K562 (cell line): ENCODE measurements around the gene PDHX. TPM values are rescaled to one million over a fixed set of nuclear protein-coding genes. Genes with fewer than 3 reads are reported as not detected.

Source experiments
- ATAC-seq: fragments of 200-7000 bp; cut with Tn5 transposase; 3 replicates; pipeline ENCODE4 v1.9.1; 2020; ENCODE audit warnings: moderate library complexity
- BruUV-seq: library from RNA; stranded (reverse); fragments of 400-500 nt; replicated peaks from 2 replicates; lab custom pipeline; 2021; lab: Mats Ljungman, UMichigan
- CTCF ChIA-PET: fragments of 300-600 bp; formaldehyde crosslinking; extraction: SDS; loops from one replicate; lab custom pipeline; 2021; ENCODE audit warnings: low intra/inter-chr PET ratio; lab: Yijun Ruan, JAX
- POLR2A ChIA-PET: fragments of 300-600, 350-650 bp; sonication (Branson Sonifier 250); formaldehyde crosslinking; extraction: SDS; loops from one replicate; lab custom pipeline; 2021; ENCODE audit warnings: antibody characterized with exemption, inconsistent platforms; lab: Yijun Ruan, JAX
- DNase-seq, 4 experiments: peaks; one replicate each; pipeline versions ENCODE4 v3.0.0 to v3.0.0-alpha.2; 2011 to 2018; ENCODE audit warnings: low spot score in 3 of 4, mixed read lengths in 3 of 4; ENCODE audit errors: extremely low read depth in 1 of 4
- FAIRE-seq: peaks from 2 replicates; lab custom pipeline; 2011; peaks lifted over from hg19 to GRCh38; lab: Jason Lieb, UNC
- H2AFZ ChIP-seq: 2 replicates; pipeline ENCODE4 v1.6.0; 2011; ENCODE audit warnings: low read depth, low read length, control low read depth, inconsistent platforms
- H3K27ac ChIP-seq: fragments of 200-600 bp; 3 replicates; pipeline ENCODE4 v1.8.0; 2011; ENCODE audit warnings: low read depth, mild to moderate bottlenecking, control low read depth, inconsistent platforms, low read length, moderate library complexity, mixed read lengths; ENCODE audit errors: extremely low read depth
- H3K27me3 ChIP-seq, 2 experiments: fragments of 300-600 bp in 1 of 2; 2 replicates in 1 of 2; 3 replicates in 1 of 2; pipeline versions ENCODE4 v1.6.0 to v1.8.0; 2011; ENCODE audit warnings: inconsistent platforms in 2 of 2, low read length in 2 of 2, mild to moderate bottlenecking in 1 of 2, mixed read lengths in 1 of 2, moderate library complexity in 1 of 2; ENCODE audit not compliant: control insufficient read depth in 2 of 2, insufficient read depth in 2 of 2
- H3K36me3 ChIP-seq: fragments of 300-600 bp; 3 replicates; pipeline ENCODE4 v1.8.0; 2011; ENCODE audit warnings: mild to moderate bottlenecking, low read length, inconsistent platforms; ENCODE audit not compliant: control insufficient read depth, insufficient read depth
- H3K4me1 ChIP-seq, 2 experiments: fragments of 200-600 bp in 1 of 2; replicated peaks in 1 of 2; 2 replicates in 1 of 2; 3 replicates in 1 of 2; pipeline versions ENCODE4 v1.5.1 to v1.8.0; 2011; ENCODE audit warnings: inconsistent platforms in 2 of 2, low read length in 2 of 2, mild to moderate bottlenecking in 1 of 2, mixed read lengths in 1 of 2, moderate library complexity in 1 of 2; ENCODE audit not compliant: control insufficient read depth in 2 of 2, insufficient read depth in 2 of 2
- H3K4me2 ChIP-seq: 2 replicates; pipeline ENCODE4 v1.6.1; 2011; ENCODE audit warnings: low read length, control low read depth, inconsistent platforms, mixed read lengths; ENCODE audit not compliant: insufficient read depth
- H3K4me3 ChIP-seq: fragments of 200-600 bp; sonication (generic), shearing (Covaris generic); 2 replicates; pipeline ENCODE4 v1.5.1; 2016; ENCODE audit warnings: control low read depth, inconsistent platforms
- H3K79me2 ChIP-seq: fragments of 200-600 bp; 3 replicates; pipeline ENCODE4 v1.8.0; 2011; ENCODE audit warnings: low read length, inconsistent platforms; ENCODE audit not compliant: control insufficient read depth, insufficient read depth
- H3K9ac ChIP-seq, 2 experiments: 2 replicates each; pipeline versions ENCODE4 v1.6.0 to v1.6.1; 2011; ENCODE audit warnings: low read depth in 2 of 2, low read length in 2 of 2, control low read depth in 1 of 2, inconsistent platforms in 1 of 2, mild to moderate bottlenecking in 1 of 2, mixed read lengths in 1 of 2; ENCODE audit not compliant: insufficient read depth in 1 of 2
- H3K9me1 ChIP-seq: one replicate; pipeline ENCODE4 v1.6.0; 2011; ENCODE audit warnings: inconsistent platforms, mild to moderate bottlenecking, low read length, moderate library complexity; ENCODE audit not compliant: control insufficient read depth, insufficient read depth
- H3K9me3 ChIP-seq: replicated peaks from 2 replicates; pipeline ENCODE4 v1.5.1; 2011; ENCODE audit warnings: low read depth, low read length, inconsistent platforms; ENCODE audit not compliant: control insufficient read depth, insufficient read depth
- H4K20me1 ChIP-seq: replicated peaks from 2 replicates; pipeline ENCODE4 v1.6.1; 2011; ENCODE audit warnings: low read length, inconsistent platforms, mixed read lengths; ENCODE audit not compliant: control insufficient read depth, insufficient read depth
- HNRNPK ChIP-seq: fragments of 200-400 bp; formaldehyde crosslinking; IDR thresholded peaks from one replicate; pipeline ENCODE4 v1.6.1; 2018; ENCODE audit warnings: mild to moderate bottlenecking, low read depth, low read length; ENCODE audit not compliant: poor library complexity, severe bottlenecking
- NR2C1 ChIP-seq, 2 experiments: fragments of 450-650 bp; IDR thresholded peaks; 2 replicates each; pipeline ENCODE4 v1.6.1; 2017; ENCODE audit warnings: mild to moderate bottlenecking in 2 of 2, antibody characterized with exemption in 1 of 2, inconsistent platforms in 1 of 2, missing compliant biosample characterization in 1 of 2, missing genetic modification characterization in 1 of 2
- RUNX1 ChIP-seq: sonication (generic); IDR thresholded peaks from 2 replicates; pipeline ENCODE4 v1.6.1; 2016; ENCODE audit warnings: antibody characterized with exemption, low read depth
- ZNF644 ChIP-seq: fragments of 200-800 bp; sonication (Bioruptor generic); IDR thresholded peaks from 2 replicates; pipeline ENCODE4 v1.6.1; 2016; ENCODE audit warnings: low read depth, missing genetic modification characterization, missing compliant biosample characterization
- WGBS: fragments of 100-300 bp; shearing (Covaris generic); methylation state at CpG from one replicate; pipeline ENCODE4 v1.1.6; 2016; ENCODE audit warnings: low coverage, mixed read lengths; ENCODE audit not compliant: insufficient coverage; ENCODE audit errors: missing lambda C conversion rate; 5-methylcytosine and 5-hydroxymethylcytosine counted together
- in situ Hi-C: fragments of 300-500 bp; cut with MboI; formaldehyde crosslinking; loops from 4 replicates; pipeline ENCODE4 v1.15.0; 2018; ENCODE audit warnings: inconsistent platforms, mixed read lengths
- intact Hi-C: fragments of 100-400 bp; cut with micrococcal nuclease; formaldehyde crosslinking; loops from 2 replicates; pipeline ENCODE4 v1.14.2; 2022
- polyA plus RNA-seq, 8 experiments: library from polyadenylated mRNA; depleted of rRNA in 4 of 8; stranded (reverse) in 5 of 8; unstranded in 3 of 8; fragments of >200 nt; fragmentation: Nextera tagmentation in 2 of 8; fragmentation: Illumina TruSeq in 1 of 8; extraction: Ambion mirVana in 2 of 8; extraction: Trizol in 1 of 8; gene quantifications; 2 replicates each; pipeline versions ENCODE4 v1.2.1 to v1.2.3, GENCODE V29; 2011 to 2014; ENCODE audit warnings: inconsistent platforms in 1 of 8, missing spikeins in 1 of 8
- total RNA-seq, 7 experiments: library from RNA; depleted of rRNA in 6 of 7; stranded (reverse); fragments of >200 nt in 6 of 7; fragmentation: Illumina TruSeq in 2 of 7; extraction: Trizol in 2 of 7; gene quantifications; 2 replicates each; pipeline versions ENCODE4 v1.2.1 to v1.2.3, GENCODE V29; 2011 to 2021; ENCODE audit warnings: low replicate concordance in 1 of 7
- TF ChIP-seq, protein P1 (sequence below): fragments of 200-600 bp; sonication (generic); IDR thresholded peaks from one replicate; pipeline ENCODE4 v1.6.1; 2012; ENCODE audit warnings: mild to moderate bottlenecking, low read depth, low read length, inconsistent platforms
- TF ChIP-seq, protein P2 (sequence below): fragments of 250-450 bp; sonication (Bioruptor Pico); IDR thresholded peaks from 2 replicates; pipeline ENCODE4 v1.5.0; 2021; ENCODE audit warnings: mild to moderate bottlenecking, moderate library complexity

PDHX gene
- total and polyA plus RNA-seq, 9 of the 15 experiments (the other 6 are each of a cell fraction or from before 2014, with no cell fraction given), result 20.8 to 43.5 (median 31.2) TPM

DNA sequence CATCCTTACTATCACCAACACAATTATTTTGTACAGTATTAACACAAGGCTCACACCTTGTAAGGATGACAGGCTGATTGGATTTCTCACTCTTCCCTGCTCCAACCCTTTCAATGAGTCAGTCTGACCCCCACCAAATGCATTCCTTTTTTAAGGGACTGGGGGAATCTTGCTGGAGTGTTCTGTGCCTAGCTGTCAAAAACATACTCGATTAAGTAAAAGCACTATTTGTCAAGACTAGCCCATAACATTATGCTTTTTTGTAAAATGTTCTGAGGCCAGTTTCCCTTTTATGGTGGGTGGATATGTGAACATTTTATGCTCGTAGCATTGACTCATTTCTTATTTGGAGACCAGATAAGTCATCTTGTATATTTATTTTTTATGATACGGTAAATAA is 87.2 kb downstream of the PDHX start:
- ChIA-PET POLR2A (no interaction called here), CTCF (no interaction called here)
- no peaks in the 10 kb centered on the region for H4K20me1 ChIP-seq
- H3K4me3 ChIP-seq, result no peak overlapping the region
- no peaks in the 10 kb centered on the region for H3K4me1 ChIP-seq
- no peaks in the 10 kb centered on the region for H3K9me1 ChIP-seq
- WGBS, result 67% methylated on average over 3 of the region's 3 CpGs
- intact Hi-C loops, result no loop called here
- no peak overlapping the region for H3K27ac ChIP-seq
- no peak overlapping the region for H2AFZ ChIP-seq
- no peak for DNase-seq
- H3K36me3 ChIP-seq, result no peaks in the 10 kb centered on the region
- no peak overlapping the region for H3K9ac ChIP-seq
- H3K27me3 ChIP-seq, result no peaks in the 10 kb centered on the region
- no peak for FAIRE-seq
- no peaks in the 10 kb centered on the region for H3K79me2 ChIP-seq
- BruUV-seq, result no TSS peak
- no peak overlapping the region for H3K4me2 ChIP-seq
- no peaks in the 10 kb centered on the region for H3K9me3 ChIP-seq
- ATAC-seq, result no peak
- in situ Hi-C loops, result no loop called here
- no peak for TF ChIP-seq ZNF644
- no peak for TF ChIP-seq HNRNPK
- TF ChIP-seq, protein P1, sequence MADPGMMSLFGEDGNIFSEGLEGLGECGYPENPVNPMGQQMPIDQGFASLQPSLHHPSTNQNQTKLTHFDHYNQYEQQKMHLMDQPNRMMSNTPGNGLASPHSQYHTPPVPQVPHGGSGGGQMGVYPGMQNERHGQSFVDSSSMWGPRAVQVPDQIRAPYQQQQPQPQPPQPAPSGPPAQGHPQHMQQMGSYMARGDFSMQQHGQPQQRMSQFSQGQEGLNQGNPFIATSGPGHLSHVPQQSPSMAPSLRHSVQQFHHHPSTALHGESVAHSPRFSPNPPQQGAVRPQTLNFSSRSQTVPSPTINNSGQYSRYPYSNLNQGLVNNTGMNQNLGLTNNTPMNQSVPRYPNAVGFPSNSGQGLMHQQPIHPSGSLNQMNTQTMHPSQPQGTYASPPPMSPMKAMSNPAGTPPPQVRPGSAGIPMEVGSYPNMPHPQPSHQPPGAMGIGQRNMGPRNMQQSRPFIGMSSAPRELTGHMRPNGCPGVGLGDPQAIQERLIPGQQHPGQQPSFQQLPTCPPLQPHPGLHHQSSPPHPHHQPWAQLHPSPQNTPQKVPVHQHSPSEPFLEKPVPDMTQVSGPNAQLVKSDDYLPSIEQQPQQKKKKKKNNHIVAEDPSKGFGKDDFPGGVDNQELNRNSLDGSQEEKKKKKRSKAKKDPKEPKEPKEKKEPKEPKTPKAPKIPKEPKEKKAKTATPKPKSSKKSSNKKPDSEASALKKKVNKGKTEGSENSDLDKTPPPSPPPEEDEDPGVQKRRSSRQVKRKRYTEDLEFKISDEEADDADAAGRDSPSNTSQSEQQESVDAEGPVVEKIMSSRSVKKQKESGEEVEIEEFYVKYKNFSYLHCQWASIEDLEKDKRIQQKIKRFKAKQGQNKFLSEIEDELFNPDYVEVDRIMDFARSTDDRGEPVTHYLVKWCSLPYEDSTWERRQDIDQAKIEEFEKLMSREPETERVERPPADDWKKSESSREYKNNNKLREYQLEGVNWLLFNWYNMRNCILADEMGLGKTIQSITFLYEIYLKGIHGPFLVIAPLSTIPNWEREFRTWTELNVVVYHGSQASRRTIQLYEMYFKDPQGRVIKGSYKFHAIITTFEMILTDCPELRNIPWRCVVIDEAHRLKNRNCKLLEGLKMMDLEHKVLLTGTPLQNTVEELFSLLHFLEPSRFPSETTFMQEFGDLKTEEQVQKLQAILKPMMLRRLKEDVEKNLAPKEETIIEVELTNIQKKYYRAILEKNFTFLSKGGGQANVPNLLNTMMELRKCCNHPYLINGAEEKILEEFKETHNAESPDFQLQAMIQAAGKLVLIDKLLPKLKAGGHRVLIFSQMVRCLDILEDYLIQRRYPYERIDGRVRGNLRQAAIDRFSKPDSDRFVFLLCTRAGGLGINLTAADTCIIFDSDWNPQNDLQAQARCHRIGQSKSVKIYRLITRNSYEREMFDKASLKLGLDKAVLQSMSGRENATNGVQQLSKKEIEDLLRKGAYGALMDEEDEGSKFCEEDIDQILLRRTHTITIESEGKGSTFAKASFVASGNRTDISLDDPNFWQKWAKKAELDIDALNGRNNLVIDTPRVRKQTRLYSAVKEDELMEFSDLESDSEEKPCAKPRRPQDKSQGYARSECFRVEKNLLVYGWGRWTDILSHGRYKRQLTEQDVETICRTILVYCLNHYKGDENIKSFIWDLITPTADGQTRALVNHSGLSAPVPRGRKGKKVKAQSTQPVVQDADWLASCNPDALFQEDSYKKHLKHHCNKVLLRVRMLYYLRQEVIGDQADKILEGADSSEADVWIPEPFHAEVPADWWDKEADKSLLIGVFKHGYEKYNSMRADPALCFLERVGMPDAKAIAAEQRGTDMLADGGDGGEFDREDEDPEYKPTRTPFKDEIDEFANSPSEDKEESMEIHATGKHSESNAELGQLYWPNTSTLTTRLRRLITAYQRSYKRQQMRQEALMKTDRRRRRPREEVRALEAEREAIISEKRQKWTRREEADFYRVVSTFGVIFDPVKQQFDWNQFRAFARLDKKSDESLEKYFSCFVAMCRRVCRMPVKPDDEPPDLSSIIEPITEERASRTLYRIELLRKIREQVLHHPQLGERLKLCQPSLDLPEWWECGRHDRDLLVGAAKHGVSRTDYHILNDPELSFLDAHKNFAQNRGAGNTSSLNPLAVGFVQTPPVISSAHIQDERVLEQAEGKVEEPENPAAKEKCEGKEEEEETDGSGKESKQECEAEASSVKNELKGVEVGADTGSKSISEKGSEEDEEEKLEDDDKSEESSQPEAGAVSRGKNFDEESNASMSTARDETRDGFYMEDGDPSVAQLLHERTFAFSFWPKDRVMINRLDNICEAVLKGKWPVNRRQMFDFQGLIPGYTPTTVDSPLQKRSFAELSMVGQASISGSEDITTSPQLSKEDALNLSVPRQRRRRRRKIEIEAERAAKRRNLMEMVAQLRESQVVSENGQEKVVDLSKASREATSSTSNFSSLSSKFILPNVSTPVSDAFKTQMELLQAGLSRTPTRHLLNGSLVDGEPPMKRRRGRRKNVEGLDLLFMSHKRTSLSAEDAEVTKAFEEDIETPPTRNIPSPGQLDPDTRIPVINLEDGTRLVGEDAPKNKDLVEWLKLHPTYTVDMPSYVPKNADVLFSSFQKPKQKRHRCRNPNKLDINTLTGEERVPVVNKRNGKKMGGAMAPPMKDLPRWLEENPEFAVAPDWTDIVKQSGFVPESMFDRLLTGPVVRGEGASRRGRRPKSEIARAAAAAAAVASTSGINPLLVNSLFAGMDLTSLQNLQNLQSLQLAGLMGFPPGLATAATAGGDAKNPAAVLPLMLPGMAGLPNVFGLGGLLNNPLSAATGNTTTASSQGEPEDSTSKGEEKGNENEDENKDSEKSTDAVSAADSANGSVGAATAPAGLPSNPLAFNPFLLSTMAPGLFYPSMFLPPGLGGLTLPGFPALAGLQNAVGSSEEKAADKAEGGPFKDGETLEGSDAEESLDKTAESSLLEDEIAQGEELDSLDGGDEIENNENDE, result no peak
- TF ChIP-seq RUNX1, result no peak
- TF ChIP-seq, protein P2, sequence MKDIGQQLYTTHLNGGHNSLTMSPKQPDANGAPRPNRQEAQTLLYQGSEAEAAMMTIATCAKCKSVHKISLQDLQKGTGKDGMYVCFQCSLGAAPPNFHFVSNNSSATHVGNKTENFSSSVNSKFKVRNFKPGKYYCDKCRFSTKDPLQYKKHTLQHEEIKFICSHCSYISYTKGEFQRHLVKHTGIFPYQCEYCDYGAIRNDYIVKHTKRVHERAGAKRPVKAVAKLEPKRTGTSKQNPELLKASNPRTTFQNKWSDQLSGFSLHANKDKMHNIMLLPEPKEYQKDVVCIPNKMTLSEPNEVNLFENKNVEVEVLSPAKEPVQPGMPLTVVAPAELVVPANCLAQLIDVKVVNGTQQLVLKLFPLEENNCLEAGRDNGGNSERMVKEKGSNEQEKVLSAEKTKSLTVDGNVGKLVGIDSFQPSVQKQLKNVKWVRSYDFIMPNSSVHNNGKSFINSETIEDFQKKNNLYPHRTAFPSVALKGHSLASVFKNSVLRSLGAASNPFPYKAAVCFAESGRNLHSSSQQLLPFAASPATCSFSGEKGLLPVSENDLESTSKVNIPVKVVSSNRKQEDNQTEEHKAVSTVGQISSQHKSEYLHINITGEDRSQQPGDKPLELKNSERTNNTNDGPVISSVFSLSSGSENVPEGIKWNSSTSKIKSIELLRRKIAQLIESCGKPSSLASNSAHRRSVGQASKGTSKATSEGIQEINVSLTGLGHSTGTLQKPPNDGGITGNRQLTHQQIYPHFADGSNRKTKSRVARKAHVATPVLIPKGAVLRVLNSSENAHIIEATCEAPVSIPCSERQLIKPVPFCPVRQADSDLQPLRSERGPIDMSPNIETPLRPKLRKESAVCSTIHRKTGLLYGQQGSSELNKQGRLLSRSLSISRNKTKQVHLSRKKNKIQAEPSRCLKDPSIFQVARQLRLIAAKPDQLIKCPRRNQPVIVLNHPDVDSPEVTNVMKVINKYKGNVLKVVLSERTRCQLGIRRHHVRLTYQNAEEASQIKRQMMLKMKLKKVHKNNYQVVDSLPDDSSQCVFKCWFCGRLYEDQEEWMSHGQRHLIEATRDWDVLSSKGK (CRISPR knock-in tag), result no peak
- TF ChIP-seq NR2C1 (IDR thresholded peaks at IDR 0.05), result no peak
- no peak for TF ChIP-seq NR2C1 (tag; IDR thresholded peaks at IDR 0.05)
